Choroid plexus epithelial cell (primary cell): ENCODE results near the gene IMMP2L.

Experiments used
- DNase-seq: peaks from one replicate; pipeline ENCODE4 v3.0.0-alpha.2; 2010; ENCODE audit warnings: low read depth
- H3K4me3 ChIP-seq: 2 replicates; pipeline ENCODE4 v1.5.1; 2011; ENCODE audit warnings: low read depth, mild to moderate bottlenecking, control low read depth, low read length, moderate library complexity
- CTCF ChIP-seq: conservative IDR thresholded peaks from 2 replicates; pipeline ENCODE4 v1.5.1; 2011; ENCODE audit warnings: low read depth, mild to moderate bottlenecking, control low read depth, inconsistent platforms, low read length, moderate library complexity

The IMMP2L gene

GRCh38 chr7:110994028-110994967 is 568.0 kb downstream of the IMMP2L start:
- no peak for DNase-seq
- H3K4me3 ChIP-seq: no peak overlapping the region
- no peak for TF ChIP-seq CTCF

DNA sequence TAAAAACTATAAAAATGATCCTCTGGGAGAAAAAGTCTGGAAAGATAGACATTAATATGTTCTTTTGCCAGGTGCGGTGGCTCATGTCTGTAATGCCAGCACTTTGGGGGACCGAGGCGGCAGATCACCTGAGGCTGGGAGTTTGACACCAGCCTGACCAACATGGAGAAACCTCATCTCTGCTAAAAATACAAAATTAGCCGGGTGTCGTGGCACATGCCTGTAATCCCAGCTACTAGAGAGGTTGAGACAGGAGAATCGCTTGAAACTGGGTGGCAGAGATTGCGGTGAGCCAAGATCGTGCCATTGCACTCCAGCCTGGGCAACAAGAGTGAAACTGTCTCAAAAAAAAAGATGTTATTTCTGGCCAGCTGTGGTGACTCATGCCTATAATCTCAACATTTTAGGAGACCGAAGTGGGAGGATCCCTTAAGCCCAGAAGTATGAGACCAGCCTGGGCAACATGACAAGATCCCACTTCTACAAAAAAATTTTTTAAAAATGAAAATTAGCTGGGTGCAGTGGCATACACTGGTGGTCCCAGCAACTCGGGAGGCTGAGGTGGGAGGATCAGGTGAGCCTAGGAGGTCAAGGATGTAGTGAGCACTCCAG is 573.3 kb downstream of the IMMP2L start:
- no peak for DNase-seq
- no peak overlapping the region for H3K4me3 ChIP-seq
- no peak for TF ChIP-seq CTCF

GRCh38 chr7:110988348-110988747 is 573.9 kb downstream of the IMMP2L start:
- DNase-seq: no peak
- H3K4me3 ChIP-seq: no peak overlapping the region
- TF ChIP-seq CTCF: no peak

GRCh38 chr7:110987127-110987693 is 575.1 kb downstream of the IMMP2L start:
- TF ChIP-seq CTCF: no peak
- H3K4me3 ChIP-seq: no peak overlapping the region
- DNase-seq: no peak

GRCh38 chr7:110983822-110984456 is 578.4 kb downstream of the IMMP2L start:
- no peak for DNase-seq
- TF ChIP-seq CTCF: no peak

DNA sequence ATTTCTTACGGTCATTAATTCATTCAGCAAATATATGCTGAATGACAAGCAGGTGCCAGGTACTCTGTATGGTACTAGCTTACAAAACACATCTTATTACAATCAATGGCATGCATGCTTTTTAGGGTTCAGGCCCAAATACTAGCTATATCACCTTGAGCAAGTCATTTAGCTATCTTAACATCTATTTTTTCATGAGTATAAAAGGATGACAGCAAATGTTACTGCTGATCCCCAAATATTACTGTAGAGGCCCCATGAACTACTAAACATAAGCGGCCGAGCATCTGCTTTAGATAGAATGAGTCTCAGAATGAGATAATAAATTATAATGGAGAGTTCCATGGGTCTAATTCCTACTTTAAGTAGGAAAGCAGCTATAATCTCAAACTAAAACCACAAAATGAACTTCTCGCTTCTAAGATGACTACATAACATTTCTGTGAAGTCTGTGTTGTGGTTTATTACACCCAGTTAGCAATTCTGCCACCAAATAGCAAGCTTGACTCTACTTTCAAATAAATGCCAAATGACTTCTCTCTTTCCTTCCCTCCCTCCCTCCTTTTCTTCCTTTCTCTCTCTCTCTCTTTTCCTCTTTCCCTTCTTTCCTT is 585.1 kb downstream of the IMMP2L start:
- DNase-seq: no peak
- TF ChIP-seq CTCF: no peak
- no peak overlapping the region for H3K4me3 ChIP-seq

More at GRCh38 chr7:110983822-110984456, 578.4 kb downstream of the IMMP2L start:
- H3K4me3 ChIP-seq: no peak overlapping the region
